HG03097 (cell line): ENCODE results near the gene RCOR2.
"Not testable (repeated sequence)": the region's sequence is repeated elsewhere in the genome, so short reads cannot be mapped to it uniquely, and the experiment has no call there.

Experiments used
- ATAC-seq: cut with Tn5 transposase; IDR thresholded peaks from one replicate; pipeline ENCODE4 v1.9.1; 2021; ENCODE audit not compliant: unreplicated experiment, low FRiP score

RCOR2 gene

GRCh38 chr11:63916837-63917691, at the start of gene RCOR2:
RCOR2 (minus strand) TSS chr11:63917164; CDS start chr11:63916456, 708 bp downstream.
- peak; percentile 48 for ATAC-seq

GRCh38 chr11:63966444-63966843, 49.5 kb upstream of the RCOR2 start:
- no peak for ATAC-seq

- not testable (repeated sequence) for ATAC-seq
These were observed 46.9 kb upstream of the RCOR2 start for GRCh38 chr11:63963895-63964294.

GRCh38 chr11:63961608-63962412, 44.8 kb upstream of the RCOR2 start:
- no peak for ATAC-seq

GRCh38 chr11:63958008-63958407, 41.0 kb upstream of the RCOR2 start:
- no peak for ATAC-seq

- ATAC-seq = no peak
These were observed 35.6 kb upstream of the RCOR2 start for GRCh38 chr11:63952570-63952969.

- peak; percentile 64 for ATAC-seq
These were observed 35.0 kb upstream of the RCOR2 start for GRCh38 chr11:63951779-63952536.

- no peak for ATAC-seq
These were observed 28.7 kb upstream of the RCOR2 start for GRCh38 chr11:63945477-63946163.

- no peak for ATAC-seq
These were observed 28.0 kb upstream of the RCOR2 start for GRCh38 chr11:63944987-63945386.

GRCh38 chr11:63942803-63943202, 25.8 kb upstream of the RCOR2 start:
- ATAC-seq = no peak

- ATAC-seq = no peak
These were observed 24.9 kb upstream of the RCOR2 start for GRCh38 chr11:63941901-63942300.

- no peak for ATAC-seq
These were observed 23.8 kb upstream of the RCOR2 start for GRCh38 chr11:63940786-63941185.

GRCh38 chr11:63939397-63939891, 22.5 kb upstream of the RCOR2 start:
- no peak for ATAC-seq

- peak; percentile 87 for ATAC-seq
These were observed 21.8 kb upstream of the RCOR2 start, which contains the start of gene NAA40 for GRCh38 chr11:63938479-63939396. NAA40 (plus strand) TSS chr11:63939002; CDS start chr11:63939097, 95 bp downstream.

- peak; percentile 19 for ATAC-seq
These were observed 20.9 kb upstream of the RCOR2 start for GRCh38 chr11:63937713-63938478.

- no peak for ATAC-seq
These were observed 16.5 kb upstream of the RCOR2 start for GRCh38 chr11:63933459-63933858.

- no peak for ATAC-seq
These were observed 14.9 kb upstream of the RCOR2 start for GRCh38 chr11:63931876-63932275.

GRCh38 chr11:63931045-63931444, 14.1 kb upstream of the RCOR2 start:
- ATAC-seq = no peak
